ENCODE data around the gene BLM. TPM values are rescaled to one million over a fixed set of nuclear protein-coding genes. Genes with fewer than 3 reads are reported as not detected.
"Not testable (repeated sequence)": the region's sequence is repeated elsewhere in the genome, so short reads cannot be mapped to it uniquely, and the experiment has no call there.

The BLM gene
- total RNA-seq, 1 donor from 2014 or later: 64.3 TPM

GRCh38 chr15:90716317-90716975 is 700 bp upstream of the BLM start:
- peak overlapping the region; percentile 96 for H3K27ac Mint-ChIP-seq
- no peaks in the 10 kb centered on the region for H3K9me3 Mint-ChIP-seq
- H3K4me1 Mint-ChIP-seq (ENCODE audit: low read depth): peaks cover 45% of the 10 kb centered on the region
- DNase-seq (ENCODE audit: low spot score): no peak
- H3K27me3 Mint-ChIP-seq (ENCODE audit: insufficient read depth): no peaks in the 10 kb centered on the region
- peaks cover 17% of the 10 kb centered on the region for H3K36me3 Mint-ChIP-seq (ENCODE audit: low read depth)
- H3K4me3 Mint-ChIP-seq: peak overlapping the region; percentile 90
- intact Hi-C loops (cut with micrococcal nuclease): loop anchor here (5.0 to 10.0 kb wide), 2 partner anchors 36 to 1472 kb away; partner anchors contain the start of gene FANCI

- no peaks in the 10 kb centered on the region for H3K9me3 Mint-ChIP-seq
- peaks cover 11% of the 10 kb centered on the region for H3K36me3 Mint-ChIP-seq (ENCODE audit: low read depth)
- peak overlapping the region; percentile 96 for H3K27ac Mint-ChIP-seq
- intact Hi-C loops (cut with micrococcal nuclease): loop anchor here (5.0 to 10.0 kb wide), 2 partner anchors 34 to 1473 kb away; partner anchors contain the start of gene FANCI
- DNase-seq (ENCODE audit: low spot score): no peak
- peaks cover 38% of the 10 kb centered on the region for H3K4me1 Mint-ChIP-seq (ENCODE audit: low read depth)
- H3K4me3 Mint-ChIP-seq: peak overlapping the region; percentile 90
- no peaks in the 10 kb centered on the region for H3K27me3 Mint-ChIP-seq (ENCODE audit: insufficient read depth)
Measured at GRCh38 chr15:90718232-90718631, 1.1 kb downstream of the BLM start.

GRCh38 chr15:90720131-90720530 is 3.0 kb downstream of the BLM start:
- H3K27me3 Mint-ChIP-seq (ENCODE audit: insufficient read depth): no peaks in the 10 kb centered on the region
- peak overlapping the region; percentile 63 for H3K4me3 Mint-ChIP-seq
- no peak for DNase-seq (ENCODE audit: low spot score)
- H3K4me1 Mint-ChIP-seq (ENCODE audit: low read depth): peaks cover 54% of the 10 kb centered on the region
- intact Hi-C loops (cut with micrococcal nuclease): loop anchor here (5.0 kb wide), 1 partner anchor 42 kb away; no protein-coding TSS in a partner anchor
- peak overlapping the region; percentile 16 for H3K27ac Mint-ChIP-seq
- no peaks in the 10 kb centered on the region for H3K9me3 Mint-ChIP-seq
- peaks cover 18% of the 10 kb centered on the region for H3K36me3 Mint-ChIP-seq (ENCODE audit: low read depth)

- Mint-ChIP-seq H3K27ac (no peak overlapping the region), H3K4me3 (no peak overlapping the region), H3K36me3 (ENCODE audit: low read depth) (peaks cover 44% of the 10 kb centered on the region), H3K4me1 (ENCODE audit: low read depth) (peaks cover 36% of the 10 kb centered on the region), H3K9me3 (peaks cover 7% of the 10 kb centered on the region), H3K27me3 (ENCODE audit: insufficient read depth) (no peaks in the 10 kb centered on the region)
- DNase-seq (ENCODE audit: low spot score): no peak
- intact Hi-C loops (cut with micrococcal nuclease): no loop called here
Measured at GRCh38 chr15:90729261-90729660, 12.1 kb downstream of the BLM start.

- intact Hi-C loops (cut with micrococcal nuclease): no loop called here
- H3K36me3 Mint-ChIP-seq (ENCODE audit: low read depth): peaks cover 40% of the 10 kb centered on the region
- H3K4me3 Mint-ChIP-seq: no peak overlapping the region
- H3K27ac Mint-ChIP-seq: no peak overlapping the region
- no peaks in the 10 kb centered on the region for H3K27me3 Mint-ChIP-seq (ENCODE audit: insufficient read depth)
- H3K9me3 Mint-ChIP-seq: peaks cover 7% of the 10 kb centered on the region
- no peak for DNase-seq (ENCODE audit: low spot score)
- H3K4me1 Mint-ChIP-seq (ENCODE audit: low read depth): peaks cover 36% of the 10 kb centered on the region
Measured at GRCh38 chr15:90730290-90730689, 13.1 kb downstream of the BLM start.

GRCh38 chr15:90735923-90736322 is 18.8 kb downstream of the BLM start:
- H3K27ac Mint-ChIP-seq: no peak overlapping the region
- H3K4me3 Mint-ChIP-seq: no peak overlapping the region
- peaks cover 56% of the 10 kb centered on the region for H3K4me1 Mint-ChIP-seq (ENCODE audit: low read depth)
- H3K9me3 Mint-ChIP-seq: peaks cover 25% of the 10 kb centered on the region
- peaks cover 46% of the 10 kb centered on the region for H3K36me3 Mint-ChIP-seq (ENCODE audit: low read depth)
- no peak for DNase-seq (ENCODE audit: low spot score)
- intact Hi-C loops (cut with micrococcal nuclease): no loop called here
- H3K27me3 Mint-ChIP-seq (ENCODE audit: insufficient read depth): no peaks in the 10 kb centered on the region

- intact Hi-C loops (cut with micrococcal nuclease): loop anchor here (5.0 kb wide), 1 partner anchor 42 kb away; no protein-coding TSS in a partner anchor
- not testable (repeated sequence) for H3K4me3 Mint-ChIP-seq; DNase-seq (ENCODE audit: low spot score); H3K27me3 Mint-ChIP-seq (ENCODE audit: insufficient read depth); H3K27ac Mint-ChIP-seq
- Mint-ChIP-seq H3K9me3 (peaks cover 24% of the 10 kb centered on the region), H3K4me1 (ENCODE audit: low read depth) (peaks cover 73% of the 10 kb centered on the region), H3K36me3 (ENCODE audit: low read depth) (peaks cover 37% of the 10 kb centered on the region)
Measured at GRCh38 chr15:90740545-90740944, 23.4 kb downstream of the BLM start.

- Mint-ChIP-seq H3K4me3 (no peak overlapping the region), H3K4me1 (ENCODE audit: low read depth) (peaks cover 67% of the 10 kb centered on the region), H3K27me3 (ENCODE audit: insufficient read depth) (no peaks in the 10 kb centered on the region), H3K9me3 (peaks cover 24% of the 10 kb centered on the region), H3K27ac (no peak overlapping the region), H3K36me3 (ENCODE audit: low read depth) (peaks cover 41% of the 10 kb centered on the region)
- intact Hi-C loops (cut with micrococcal nuclease): loop anchor here (5.0 kb wide), 1 partner anchor 40 kb away; no protein-coding TSS in a partner anchor
- no peak for DNase-seq (ENCODE audit: low spot score)
Measured at GRCh38 chr15:90742087-90742486, 24.9 kb downstream of the BLM start.

- Mint-ChIP-seq H3K9me3 (peaks cover 23% of the 10 kb centered on the region), H3K27me3 (ENCODE audit: insufficient read depth) (no peaks in the 10 kb centered on the region), H3K4me1 (ENCODE audit: low read depth) (peaks cover 54% of the 10 kb centered on the region), H3K4me3 (no peak overlapping the region), H3K27ac (no peak overlapping the region), H3K36me3 (ENCODE audit: low read depth) (peaks cover 37% of the 10 kb centered on the region)
- intact Hi-C loops (cut with micrococcal nuclease): loop anchor here (5.0 kb wide), 1 partner anchor 39 kb away; no protein-coding TSS in a partner anchor
- no peak for DNase-seq (ENCODE audit: low spot score)
Measured at GRCh38 chr15:90743407-90743806, 26.3 kb downstream of the BLM start.

GRCh38 chr15:90744759-90745402 is 27.7 kb downstream of the BLM start:
- peaks cover 41% of the 10 kb centered on the region for H3K36me3 Mint-ChIP-seq (ENCODE audit: low read depth)
- H3K9me3 Mint-ChIP-seq: peaks cover 16% of the 10 kb centered on the region
- H3K4me3 Mint-ChIP-seq: no peak overlapping the region
- H3K27ac Mint-ChIP-seq: no peak overlapping the region
- peaks cover 57% of the 10 kb centered on the region for H3K4me1 Mint-ChIP-seq (ENCODE audit: low read depth)
- intact Hi-C loops (cut with micrococcal nuclease): loop anchor here (5.0 kb wide), 1 partner anchor 37 kb away; no protein-coding TSS in a partner anchor
- no peaks in the 10 kb centered on the region for H3K27me3 Mint-ChIP-seq (ENCODE audit: insufficient read depth)
- no peak for DNase-seq (ENCODE audit: low spot score)

- no peaks in the 10 kb centered on the region for H3K27me3 Mint-ChIP-seq (ENCODE audit: insufficient read depth)
- intact Hi-C loops (cut with micrococcal nuclease): loop anchor here (5.0 kb wide), 1 partner anchor 32 kb away; the partner anchor contains the start of gene BLM
- H3K36me3 Mint-ChIP-seq (ENCODE audit: low read depth): peaks cover 55% of the 10 kb centered on the region
Measured at GRCh38 chr15:90749754-90750153, 32.6 kb downstream of the BLM start.

GRCh38 chr15:90750186-90750585 is 33.0 kb downstream of the BLM start:
- intact Hi-C loops (cut with micrococcal nuclease): loop anchor here (5.0 kb wide), 1 partner anchor 33 kb away; the partner anchor contains the start of gene BLM
- H3K4me3 Mint-ChIP-seq: peak overlapping the region; percentile 71

More at GRCh38 chr15:90749754-90750153, 32.6 kb downstream of the BLM start:
- Mint-ChIP-seq H3K27ac (peak overlapping the region; percentile 84), H3K9me3 (no peaks in the 10 kb centered on the region), H3K4me1 (ENCODE audit: low read depth) (peaks cover 52% of the 10 kb centered on the region), H3K4me3 (peak overlapping the region; percentile 71)
- peak; percentile 2 for DNase-seq (ENCODE audit: low spot score)

More at GRCh38 chr15:90750186-90750585, 33.0 kb downstream of the BLM start:
- H3K27ac Mint-ChIP-seq: peak overlapping the region; percentile 84
- peaks cover 56% of the 10 kb centered on the region for H3K4me1 Mint-ChIP-seq (ENCODE audit: low read depth)
- peaks cover 59% of the 10 kb centered on the region for H3K36me3 Mint-ChIP-seq (ENCODE audit: low read depth)
- H3K27me3 Mint-ChIP-seq (ENCODE audit: insufficient read depth): no peaks in the 10 kb centered on the region
- H3K9me3 Mint-ChIP-seq: no peaks in the 10 kb centered on the region
- peak; percentile 9 for DNase-seq (ENCODE audit: low spot score)

All from activated T-helper 1 cell treated with anti-CD3 and anti-CD28 coated beads, Interleukin-12 subunit alpha, Interleukin-12 subunit beta, Interleukin-2, Interleukin-4 antibody, amounts not matched to agents 30 ng/mL and 10 ng/mL and 1 ng/mL, durations not matched to agents 14 hours and 24 hours and 36 hours (primary cell).